AG08396 (cell line): ENCODE data around the gene MON1B.
"Not testable (repeated sequence)": the region's sequence is repeated elsewhere in the genome, so short reads cannot be mapped to it uniquely, and the experiment has no call there.

ENCODE experiments used
- DNase-seq: peaks from one replicate; pipeline ENCODE4 v3.0.0; 2012; ENCODE audit warnings: low spot score, mixed read lengths

The MON1B gene

GRCh38 chr16:77190478-77191258 lies at the start of gene MON1B:
MON1B (plus strand) TSS chr16:77191190; CDS start chr16:77191486, 296 bp downstream.
- DNase-seq: peak; percentile 99

- no peak for DNase-seq
These were observed 47.6 kb upstream of the MON1B start for GRCh38 chr16:77143364-77143763.

- DNase-seq: no peak
These were observed 42.9 kb upstream of the MON1B start for GRCh38 chr16:77148121-77148520.

GRCh38 chr16:77157346-77158058 lies 33.5 kb upstream of the MON1B start:
- DNase-seq: no peak

GRCh38 chr16:77158293-77158692 lies 32.7 kb upstream of the MON1B start:
- no peak for DNase-seq

- DNase-seq: no peak
These were observed 26.0 kb upstream of the MON1B start for GRCh38 chr16:77165006-77165405.

- not testable (repeated sequence) for DNase-seq
These were observed 25.3 kb upstream of the MON1B start for GRCh38 chr16:77165536-77166236.

- no peak for DNase-seq
These were observed 24.3 kb upstream of the MON1B start for GRCh38 chr16:77166726-77167125.

- DNase-seq: no peak
These were observed 22.1 kb upstream of the MON1B start for GRCh38 chr16:77168901-77169300.

- no peak for DNase-seq
These were observed 21.2 kb upstream of the MON1B start for GRCh38 chr16:77169650-77170236.

- no peak for DNase-seq
These were observed 20.2 kb upstream of the MON1B start for GRCh38 chr16:77170805-77171204.

- peak; percentile 55 for DNase-seq
These were observed 19.0 kb upstream of the MON1B start for GRCh38 chr16:77171745-77172635.

GRCh38 chr16:77172951-77173350 lies 18.0 kb upstream of the MON1B start:
- no peak for DNase-seq

- DNase-seq: no peak
These were observed 7.9 kb upstream of the MON1B start for GRCh38 chr16:77183137-77183536.

- DNase-seq: not testable (repeated sequence)
These were observed 4.7 kb upstream of the MON1B start for GRCh38 chr16:77186298-77186697.

GRCh38 chr16:77190190-77190477 lies 856 bp upstream of the MON1B start:
- DNase-seq: no peak

- no peak for DNase-seq
These were observed 424 bp downstream of the MON1B start for GRCh38 chr16:77191259-77191969.

- no peak for DNase-seq
These were observed 2.4 kb downstream of the MON1B start for GRCh38 chr16:77193377-77193776.

GRCh38 chr16:77194295-77195231 lies 3.6 kb downstream of the MON1B start:
- DNase-seq: no peak

GRCh38 chr16:77195411-77195810 lies 4.4 kb downstream of the MON1B start:
- no peak for DNase-seq
